GM12875 (cell line): ENCODE measurements around the gene PRDX1.
A peak's percentile ranks its signal among the peaks of the same experiment; 100 is the strongest.

Source experiments
- H3K4me3 ChIP-seq: one replicate; pipeline ENCODE4 v1.5.1; 2011; ENCODE audit warnings: low read depth, low read length, control low read depth
- TF ChIP-seq, protein P1 (sequence below): IDR thresholded peaks from 2 replicates; pipeline ENCODE4 v1.5.1; 2011; ENCODE audit warnings: low read depth, mild to moderate bottlenecking, control low read depth, inconsistent platforms, low read length, moderate library complexity, borderline replicate concordance; ENCODE audit not compliant: insufficient read depth

PRDX1 gene

DNA sequence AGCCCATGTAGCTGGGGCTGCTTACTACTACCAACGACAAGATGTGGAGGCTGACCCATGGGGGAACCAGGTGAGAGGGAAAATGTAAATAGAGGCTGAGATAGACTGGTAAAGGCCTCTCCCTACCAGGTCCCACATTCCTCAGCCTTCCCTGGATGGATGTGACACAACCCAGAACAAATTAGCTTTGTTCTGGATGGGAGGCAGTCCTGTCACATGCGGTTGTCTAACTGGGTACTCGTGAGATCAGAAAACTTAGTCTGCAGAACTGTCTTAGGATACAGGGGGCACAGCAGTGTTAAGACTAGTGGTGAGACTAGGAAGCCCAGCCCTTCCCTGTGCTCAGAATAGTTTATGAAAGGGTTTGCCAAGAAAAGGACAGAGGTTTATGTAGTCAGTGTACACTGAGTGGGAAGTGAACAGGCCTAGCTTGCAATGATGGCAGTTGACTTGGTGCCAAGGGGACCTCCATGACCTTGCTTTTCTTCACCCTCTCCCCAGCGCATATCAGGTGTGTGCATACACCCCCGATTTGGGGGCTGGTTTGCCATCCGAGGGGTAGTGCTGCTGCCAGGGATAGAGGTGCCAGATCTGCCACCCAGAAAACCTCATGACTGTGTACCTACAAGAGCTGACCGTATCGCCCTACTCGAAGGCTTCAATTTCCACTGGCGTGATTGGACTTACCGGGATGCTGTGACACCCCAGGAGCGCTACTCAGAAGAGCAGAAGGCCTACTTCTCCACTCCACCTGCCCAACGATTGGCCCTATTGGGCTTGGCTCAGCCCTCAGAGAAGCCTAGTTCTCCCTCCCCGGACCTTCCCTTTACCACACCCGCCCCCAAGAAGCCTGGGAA lies 13.2 kb downstream of the PRDX1 start:
- H3K4me3 ChIP-seq: no peak overlapping the region
- TF ChIP-seq, protein P1, sequence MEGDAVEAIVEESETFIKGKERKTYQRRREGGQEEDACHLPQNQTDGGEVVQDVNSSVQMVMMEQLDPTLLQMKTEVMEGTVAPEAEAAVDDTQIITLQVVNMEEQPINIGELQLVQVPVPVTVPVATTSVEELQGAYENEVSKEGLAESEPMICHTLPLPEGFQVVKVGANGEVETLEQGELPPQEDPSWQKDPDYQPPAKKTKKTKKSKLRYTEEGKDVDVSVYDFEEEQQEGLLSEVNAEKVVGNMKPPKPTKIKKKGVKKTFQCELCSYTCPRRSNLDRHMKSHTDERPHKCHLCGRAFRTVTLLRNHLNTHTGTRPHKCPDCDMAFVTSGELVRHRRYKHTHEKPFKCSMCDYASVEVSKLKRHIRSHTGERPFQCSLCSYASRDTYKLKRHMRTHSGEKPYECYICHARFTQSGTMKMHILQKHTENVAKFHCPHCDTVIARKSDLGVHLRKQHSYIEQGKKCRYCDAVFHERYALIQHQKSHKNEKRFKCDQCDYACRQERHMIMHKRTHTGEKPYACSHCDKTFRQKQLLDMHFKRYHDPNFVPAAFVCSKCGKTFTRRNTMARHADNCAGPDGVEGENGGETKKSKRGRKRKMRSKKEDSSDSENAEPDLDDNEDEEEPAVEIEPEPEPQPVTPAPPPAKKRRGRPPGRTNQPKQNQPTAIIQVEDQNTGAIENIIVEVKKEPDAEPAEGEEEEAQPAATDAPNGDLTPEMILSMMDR: no peak

DNA sequence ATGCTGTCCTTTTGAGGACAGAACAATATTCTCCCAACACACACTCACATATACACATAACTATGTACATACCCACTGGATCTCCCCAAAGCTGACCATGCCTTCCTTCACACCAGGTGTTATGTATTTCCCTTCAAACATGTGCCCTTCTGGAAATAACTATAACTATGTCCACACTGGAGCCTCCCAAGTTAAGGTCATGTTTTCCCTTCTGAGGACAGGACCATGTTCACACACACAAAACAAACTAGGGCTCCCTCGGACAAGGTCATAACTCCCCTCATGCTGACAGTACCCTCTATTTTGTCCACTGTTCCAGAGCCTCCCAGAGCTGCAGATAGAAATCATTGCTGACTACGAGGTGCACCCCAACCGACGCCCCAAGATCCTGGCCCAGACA lies 13.8 kb downstream of the PRDX1 start:
- TF ChIP-seq, protein P1: no peak
- no peak overlapping the region for H3K4me3 ChIP-seq

DNA sequence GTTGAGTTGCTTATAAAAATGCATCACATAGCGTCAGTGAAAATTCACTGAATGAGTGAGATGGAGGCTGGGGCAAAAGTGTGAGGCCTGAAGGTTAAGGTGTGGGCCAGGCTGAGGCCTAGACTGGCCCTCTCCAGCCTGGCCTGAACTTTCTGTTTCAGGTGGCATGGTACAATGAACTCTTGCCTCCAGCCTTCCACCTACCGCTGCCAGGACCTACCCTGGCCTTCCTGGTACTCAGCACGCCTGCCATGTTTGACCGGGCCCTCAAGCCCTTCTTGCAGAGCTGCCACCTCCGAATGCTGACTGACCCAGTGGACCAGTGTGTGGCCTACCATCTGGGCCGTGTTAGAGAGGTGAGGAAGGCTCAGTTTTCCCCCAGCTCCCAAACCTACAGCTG lies 14.5 kb downstream of the PRDX1 start:
- no peak overlapping the region for H3K4me3 ChIP-seq
- TF ChIP-seq, protein P1: no peak

DNA sequence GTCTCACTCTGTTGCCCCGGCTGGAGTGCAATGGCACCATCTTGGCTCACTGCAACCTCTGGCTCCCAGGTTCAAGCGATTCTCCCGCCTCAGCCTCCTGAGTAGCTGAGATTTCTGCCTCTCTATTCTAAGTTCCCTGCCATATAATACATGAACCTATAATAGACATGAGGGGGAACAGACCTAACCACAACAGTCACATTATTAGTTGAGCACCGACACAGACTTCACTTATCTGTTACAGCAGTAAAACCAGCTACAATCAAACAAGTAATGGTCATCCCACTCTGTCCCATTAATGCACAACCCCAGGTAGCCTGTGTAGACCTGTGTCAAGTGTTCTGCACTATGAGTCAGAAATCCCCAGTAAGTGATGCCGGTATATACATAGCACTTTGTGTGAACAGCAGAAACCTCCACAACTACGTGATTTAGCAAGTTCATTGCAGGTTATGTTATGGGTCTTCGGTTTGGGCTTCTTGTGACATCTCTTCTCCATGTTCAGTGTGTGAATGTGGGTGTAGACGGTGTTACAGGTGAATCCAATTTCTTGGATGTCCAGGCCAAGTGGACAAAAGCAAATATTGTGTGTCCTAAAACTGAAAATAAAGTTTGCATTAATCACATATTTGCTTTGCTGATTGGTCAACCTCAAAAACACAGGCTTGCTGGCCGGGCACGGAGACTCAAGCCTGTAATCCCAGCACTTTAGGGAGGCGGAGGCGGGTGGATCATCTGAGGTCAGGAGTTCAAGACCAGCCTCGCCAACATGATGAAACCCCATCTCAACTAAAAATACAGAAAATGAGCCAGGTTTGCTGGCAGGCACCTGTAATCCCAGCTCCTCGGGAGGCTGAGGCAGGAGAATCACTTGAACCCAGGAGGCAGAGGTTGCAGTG lies 18.0 kb downstream of the PRDX1 start:
- H3K4me3 ChIP-seq: no peak overlapping the region
- TF ChIP-seq, protein P1: no peak

DNA sequence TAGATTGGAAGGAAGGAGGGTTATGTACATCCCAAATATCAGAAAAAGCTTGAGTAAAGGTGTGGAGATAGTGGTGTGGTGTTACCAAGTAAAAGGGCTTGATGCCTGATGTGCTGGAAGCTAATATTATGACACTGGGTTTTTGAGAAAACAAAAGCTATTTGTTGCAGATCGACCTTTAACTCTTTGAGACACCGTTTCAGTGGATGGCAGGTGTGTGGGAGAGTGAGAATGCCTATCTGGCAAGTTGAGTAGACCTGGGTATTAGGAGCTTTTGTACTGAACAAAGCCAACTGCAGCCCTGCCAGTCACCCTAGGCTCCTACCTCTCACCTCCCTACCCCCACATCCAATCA lies 20.2 kb downstream of the PRDX1 start:
- TF ChIP-seq, protein P1: no peak
- H3K4me3 ChIP-seq: no peak overlapping the region

DNA sequence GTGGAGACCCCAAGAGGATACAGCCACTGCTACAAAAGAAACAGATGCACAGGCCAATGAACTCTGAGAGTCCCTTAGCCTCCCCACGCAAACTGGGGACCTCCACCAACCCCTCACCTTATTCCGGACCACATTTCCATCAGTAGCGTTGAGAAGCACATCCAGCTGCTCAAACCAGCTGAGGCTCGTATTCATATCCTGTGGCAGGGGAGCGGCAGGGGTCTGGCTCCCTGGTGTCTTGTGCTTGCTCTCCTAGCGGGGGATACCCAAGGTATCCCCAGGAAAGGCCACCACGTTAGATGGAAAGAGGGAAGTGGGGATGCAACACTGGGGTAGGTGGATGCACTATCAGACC lies 22.3 kb downstream of the PRDX1 start:
- TF ChIP-seq, protein P1: no peak
- H3K4me3 ChIP-seq: peak overlapping the region; percentile 57
